ENCODE measurements around the gene ELP4.
"Not testable (repeated sequence)": the region's sequence is repeated elsewhere in the genome, so short reads cannot be mapped to it uniquely, and the experiment has no call there.

Gene ELP4

GRCh38 chr11:31646216-31646615 is 136.6 kb downstream of the ELP4 start:
- DNase-seq (ENCODE audit: low spot score) = no peak

GRCh38 chr11:31649129-31649966 is 139.8 kb downstream of the ELP4 start:
- no peak for DNase-seq (ENCODE audit: low spot score)

GRCh38 chr11:31651208-31651607 is 141.6 kb downstream of the ELP4 start:
- no peak for DNase-seq (ENCODE audit: low spot score)

GRCh38 chr11:31651822-31652221 is 142.3 kb downstream of the ELP4 start:
- DNase-seq (ENCODE audit: low spot score) = no peak

GRCh38 chr11:31652528-31652927 is 143.0 kb downstream of the ELP4 start:
- no peak for DNase-seq (ENCODE audit: low spot score)

- DNase-seq (ENCODE audit: low spot score) = no peak
These were observed 145.9 kb downstream of the ELP4 start for GRCh38 chr11:31655483-31655882.

- no peak for DNase-seq (ENCODE audit: low spot score)
These were observed 146.5 kb downstream of the ELP4 start for GRCh38 chr11:31656051-31656450.

- no peak for DNase-seq (ENCODE audit: low spot score)
These were observed 147.5 kb downstream of the ELP4 start for GRCh38 chr11:31657091-31657490.

- DNase-seq (ENCODE audit: low spot score) = no peak
These were observed 154.6 kb downstream of the ELP4 start for GRCh38 chr11:31664129-31664528.

GRCh38 chr11:31664954-31665353 is 155.4 kb downstream of the ELP4 start:
- DNase-seq (ENCODE audit: low spot score) = no peak

GRCh38 chr11:31671681-31672080 is 162.1 kb downstream of the ELP4 start:
- no peak for DNase-seq (ENCODE audit: low spot score)

GRCh38 chr11:31673108-31673507 is 163.5 kb downstream of the ELP4 start:
- DNase-seq (ENCODE audit: low spot score) = not testable (repeated sequence)

GRCh38 chr11:31676280-31676982 is 166.9 kb downstream of the ELP4 start:
- DNase-seq (ENCODE audit: low spot score) = no peak

GRCh38 chr11:31680770-31681169 is 171.2 kb downstream of the ELP4 start:
- no peak for DNase-seq (ENCODE audit: low spot score)

GRCh38 chr11:31687256-31687655 is 177.7 kb downstream of the ELP4 start:
- DNase-seq (ENCODE audit: low spot score) = no peak

- no peak for DNase-seq (ENCODE audit: low spot score)
These were observed 178.3 kb downstream of the ELP4 start for GRCh38 chr11:31687861-31688260.

GRCh38 chr11:31689559-31689958 is 180.0 kb downstream of the ELP4 start:
- no peak for DNase-seq (ENCODE audit: low spot score)

GRCh38 chr11:31690041-31690440 is 180.5 kb downstream of the ELP4 start:
- DNase-seq (ENCODE audit: low spot score) = no peak

- no peak for DNase-seq (ENCODE audit: low spot score)
These were observed 180.9 kb downstream of the ELP4 start for GRCh38 chr11:31690516-31690915.

GRCh38 chr11:31692466-31692865 is 182.9 kb downstream of the ELP4 start:
- DNase-seq (ENCODE audit: low spot score) = no peak

- not testable (repeated sequence) for DNase-seq (ENCODE audit: low spot score)
These were observed 187.5 kb downstream of the ELP4 start for GRCh38 chr11:31697049-31697448.

GRCh38 chr11:31699066-31699465 is 189.5 kb downstream of the ELP4 start:
- DNase-seq (ENCODE audit: low spot score) = no peak

- no peak for DNase-seq (ENCODE audit: low spot score)
These were observed 193.4 kb downstream of the ELP4 start for GRCh38 chr11:31702966-31703365.

Measured in NAMALWA (cell line).